ENCODE data around the gene HAND1.

- no peak for TF ChIP-seq EZH2 (IDR thresholded peaks at IDR 0.05)
- TF ChIP-seq POLR2AphosphoS5 (IDR thresholded peaks at IDR 0.05; ENCODE audit: borderline replicate concordance, low read depth, low read length), result no peak
- TF ChIP-seq FOXP2 (optimal IDR thresholded peaks at IDR 0.05; ENCODE audit: control extremely low read depth, extremely low read length, insufficient read depth), result no peak
These were observed 8.4 kb upstream of the HAND1 start for GRCh38 chr5:154486427-154486866.
